Endothelial cell of umbilical vein (primary cell): ENCODE data around the gene CEBPA. TPM values are rescaled to one million over a fixed set of nuclear protein-coding genes. Genes with fewer than 3 reads are reported as not detected.

Experiments
- BruUV-seq: library from RNA; stranded (reverse); fragments of 400-500 nt; replicated peaks from 2 replicates; lab custom pipeline; 2021; lab: Mats Ljungman, UMichigan
- CTCF ChIA-PET: fragments of 300-600, 350-600 bp; sonication (Branson Sonifier 250); formaldehyde crosslinking; loops from one replicate; lab custom pipeline; 2021; ENCODE audit warnings: antibody characterized with exemption, inconsistent platforms; lab: Charles Lee
- POLR2A ChIA-PET: fragments of 300-600, 350-600 bp; sonication (Branson Sonifier 250); formaldehyde crosslinking; loops from one replicate; lab custom pipeline; 2021; ENCODE audit warnings: antibody characterized with exemption, inconsistent platforms; lab: Charles Lee
- DNase-seq: peaks from one replicate; pipeline ENCODE4 v3.0.0-alpha.2; 2011; ENCODE audit warnings: low read depth, low spot score
- FAIRE-seq: peaks from 2 replicates; lab custom pipeline; 2011; peaks lifted over from hg19 to GRCh38; lab: Jason Lieb, UNC
- H2AFZ ChIP-seq: 2 replicates; pipeline ENCODE4 v1.6.0; 2012; ENCODE audit warnings: low read depth, low read length, control low read depth, inconsistent platforms
- H3K27ac ChIP-seq: 2 replicates; pipeline ENCODE4 v1.5.1; 2011; ENCODE audit warnings: low read depth, mild to moderate bottlenecking, control low read depth, low read length, moderate library complexity; ENCODE audit not compliant: insufficient read depth
- H3K27me3 ChIP-seq, 2 experiments: 2 replicates each; pipeline versions ENCODE4 v1.6.0 to v1.6.1; 2011; ENCODE audit warnings: low read length in 2 of 2, mixed read lengths in 1 of 2; ENCODE audit not compliant: control insufficient read depth in 2 of 2, insufficient read depth in 2 of 2
- H3K36me3 ChIP-seq, 2 experiments: 2 replicates in 1 of 2; 3 replicates in 1 of 2; pipeline ENCODE4 v1.5.1; 2011; ENCODE audit warnings: low read length in 2 of 2, mild to moderate bottlenecking in 1 of 2, moderate library complexity in 1 of 2; ENCODE audit not compliant: control insufficient read depth in 2 of 2, insufficient read depth in 2 of 2; ENCODE audit errors: extremely low read depth in 1 of 2
- H3K4me1 ChIP-seq: 3 replicates; pipeline ENCODE4 v1.5.1; 2011; ENCODE audit warnings: mild to moderate bottlenecking, low read length; ENCODE audit not compliant: control insufficient read depth, insufficient read depth; ENCODE audit errors: extremely low read depth
- H3K4me2 ChIP-seq: 2 replicates; pipeline ENCODE4 v1.6.1; 2011; ENCODE audit warnings: low read length, control low read depth, mixed read lengths; ENCODE audit not compliant: insufficient read depth
- H3K4me3 ChIP-seq, 3 experiments: fragments of 200-600 bp in 1 of 3; sonication (generic), shearing (Covaris generic) in 1 of 3; replicated peaks in 1 of 3; 2 replicates each; pipeline ENCODE4 v1.5.1; 2011 to 2016; ENCODE audit warnings: control low read depth in 3 of 3, low read length in 3 of 3, mild to moderate bottlenecking in 2 of 3, inconsistent platforms in 1 of 3, low read depth in 1 of 3, moderate library complexity in 1 of 3; ENCODE audit not compliant: insufficient read depth in 1 of 3
- H3K79me2 ChIP-seq: 2 replicates; pipeline ENCODE4 v1.6.0; 2012; ENCODE audit warnings: low read length, inconsistent platforms; ENCODE audit not compliant: control insufficient read depth, insufficient read depth
- H3K9ac ChIP-seq: replicated peaks from 2 replicates; pipeline ENCODE3; 2011; ENCODE audit warnings: low read length, control low read depth; ENCODE audit not compliant: insufficient read depth; ENCODE audit errors: extremely low read depth
- H3K9me1 ChIP-seq: replicated peaks from 3 replicates; pipeline ENCODE4 v1.6.0; 2011; ENCODE audit warnings: mild to moderate bottlenecking, low read length; ENCODE audit not compliant: control insufficient read depth, insufficient read depth; ENCODE audit errors: extremely low read depth
- H3K9me3 ChIP-seq: replicated peaks from 2 replicates; pipeline ENCODE4 v1.5.1; 2012; ENCODE audit warnings: low read length, inconsistent platforms; ENCODE audit not compliant: control insufficient read depth, insufficient read depth
- H4K20me1 ChIP-seq: replicated peaks from 2 replicates; pipeline ENCODE3; 2011; ENCODE audit warnings: mild to moderate bottlenecking, low read length; ENCODE audit not compliant: control insufficient read depth, insufficient read depth; ENCODE audit errors: extremely low read depth
- CTCF ChIP-seq, 2 donors: IDR thresholded peaks; 1 replicate in 1 of 2; 2 replicates in 1 of 2; pipeline ENCODE4 v1.5.1; 2011; ENCODE audit warnings: low read length in 2 of 2, mild to moderate bottlenecking in 2 of 2, moderate library complexity in 2 of 2, control low read depth in 1 of 2, inconsistent platforms in 1 of 2, low read depth in 1 of 2; ENCODE audit not compliant: insufficient read depth in 1 of 2; ENCODE audit errors: extremely low read depth in 1 of 2
- EZH2 ChIP-seq: IDR thresholded peaks from 2 replicates; pipeline ENCODE4 v1.6.1; 2012; ENCODE audit warnings: borderline replicate concordance, low read depth, mild to moderate bottlenecking, moderate library complexity, low read length, inconsistent platforms; ENCODE audit not compliant: severe bottlenecking
- GATA2 ChIP-seq: IDR thresholded peaks from 2 replicates; pipeline ENCODE4 v1.7.0; 2011; ENCODE audit warnings: low read depth, mild to moderate bottlenecking, moderate library complexity, mixed read lengths, low read length; ENCODE audit not compliant: insufficient read length, insufficient read depth
- POLR2A ChIP-seq: IDR thresholded peaks from 2 replicates; pipeline ENCODE4 v1.6.1; 2012; ENCODE audit warnings: low read depth, mild to moderate bottlenecking, control low read depth, low read length
- dilution Hi-C: fragments of 300-500 bp; cut with MboI; formaldehyde crosslinking; loops from one replicate; pipeline ENCODE4 v1.15.0; 2019; ENCODE audit warnings: low sequenced_read_pairs; ENCODE audit not compliant: extremely low pct_ligation_motif_present
- intact Hi-C: fragments of 100-400 bp; cut with micrococcal nuclease; formaldehyde crosslinking; loops from one replicate; pipeline ENCODE4 v1.10.0; 2022
- polyA plus RNA-seq, 4 experiments: library from polyadenylated mRNA; depleted of rRNA in 3 of 4; stranded (reverse) in 3 of 4; unstranded in 1 of 4; fragments of >200 nt; gene quantifications; 2 replicates each; pipeline versions ENCODE4 v1.2.1 to v1.2.3, GENCODE V29; 2011 to 2012; ENCODE audit warnings: missing spikeins in 1 of 4
- total RNA-seq: library from RNA; stranded (reverse); gene quantifications from 2 replicates; pipeline ENCODE4 v1.2.3, GENCODE V29; 2021

CEBPA gene
- total and polyA plus RNA-seq, 2 donors (not counting 3 experiments of a cell fraction or from before 2014, with no cell fraction given), result 0.06 TPM; not detected in 1

GRCh38 chr19:33270769-33271168 lies 31.6 kb downstream of the CEBPA start:
- Histone ChIP-seq H3K36me3 (no peaks in the 10 kb centered on the region), H3K79me2 (no peaks in the 10 kb centered on the region), H3K9ac (no peak overlapping the region), H3K4me2 (no peak overlapping the region), H3K4me3 (no peak overlapping the region), H3K9me1 (no peaks in the 10 kb centered on the region), H4K20me1 (no peaks in the 10 kb centered on the region), H3K4me1 (no peaks in the 10 kb centered on the region), H2AFZ (no peak overlapping the region), H3K9me3 (no peaks in the 10 kb centered on the region), H3K27me3 (no peaks in the 10 kb centered on the region), H3K27ac (no peak overlapping the region)
- intact Hi-C loops (no loop called here), dilution Hi-C loops (no loop called here)
- POLR2A ChIA-PET, result no interaction called here
- no peak for FAIRE-seq
- CTCF ChIA-PET, result interaction anchor here (0.6 kb wide), 1 partner anchor 367 kb away, joined by 3 read pairs; no protein-coding TSS in a partner anchor
- BruUV-seq, result no TSS peak
- no peak for DNase-seq
- TF ChIP-seq EZH2, result no peak
- TF ChIP-seq POLR2A, result no peak
- TF ChIP-seq GATA2, result no peak

GRCh38 chr19:33269016-33269415 lies 33.3 kb downstream of the CEBPA start:
- POLR2A ChIA-PET, result no interaction called here

More at GRCh38 chr19:33269016-33269415, 33.3 kb downstream of the CEBPA start:
- Histone ChIP-seq H3K27me3 (no peaks in the 10 kb centered on the region), H3K4me3 (no peak overlapping the region), H3K9ac (no peak overlapping the region), H3K9me3 (no peaks in the 10 kb centered on the region), H3K4me1 (no peaks in the 10 kb centered on the region), H3K79me2 (no peaks in the 10 kb centered on the region), H3K9me1 (no peaks in the 10 kb centered on the region), H2AFZ (no peak overlapping the region), H4K20me1 (no peaks in the 10 kb centered on the region), H3K36me3 (no peaks in the 10 kb centered on the region), H3K27ac (no peak overlapping the region), H3K4me2 (no peak overlapping the region)
- intact Hi-C loops, result no loop called here
- CTCF ChIA-PET, result no interaction called here
- no TSS peak for BruUV-seq
- FAIRE-seq, result no peak
- dilution Hi-C loops, result no loop called here
- DNase-seq, result no peak
- no peak for TF ChIP-seq CTCF (IDR thresholded peaks at IDR 0.05; ENCODE audit: extremely low read depth in 1 of 2, insufficient read depth in 1 of 2, low read depth in 1 of 2, low read length in 2 of 2)
- TF ChIP-seq GATA2, result no peak
- no peak for TF ChIP-seq EZH2
